Kasumi-1 (cell line): ENCODE measurements around the gene MGST3.
A peak's percentile ranks its signal among the peaks of the same experiment; 100 is the strongest.
"Not testable (repeated sequence)": the region's sequence is repeated elsewhere in the genome, so short reads cannot be mapped to it uniquely, and the experiment has no call there.

Experiments
- DNase-seq, 2 experiments: peaks; one replicate each; lab custom pipeline; 2025; lab: John Stamatoyannopoulos, UW

The MGST3 gene

DNA sequence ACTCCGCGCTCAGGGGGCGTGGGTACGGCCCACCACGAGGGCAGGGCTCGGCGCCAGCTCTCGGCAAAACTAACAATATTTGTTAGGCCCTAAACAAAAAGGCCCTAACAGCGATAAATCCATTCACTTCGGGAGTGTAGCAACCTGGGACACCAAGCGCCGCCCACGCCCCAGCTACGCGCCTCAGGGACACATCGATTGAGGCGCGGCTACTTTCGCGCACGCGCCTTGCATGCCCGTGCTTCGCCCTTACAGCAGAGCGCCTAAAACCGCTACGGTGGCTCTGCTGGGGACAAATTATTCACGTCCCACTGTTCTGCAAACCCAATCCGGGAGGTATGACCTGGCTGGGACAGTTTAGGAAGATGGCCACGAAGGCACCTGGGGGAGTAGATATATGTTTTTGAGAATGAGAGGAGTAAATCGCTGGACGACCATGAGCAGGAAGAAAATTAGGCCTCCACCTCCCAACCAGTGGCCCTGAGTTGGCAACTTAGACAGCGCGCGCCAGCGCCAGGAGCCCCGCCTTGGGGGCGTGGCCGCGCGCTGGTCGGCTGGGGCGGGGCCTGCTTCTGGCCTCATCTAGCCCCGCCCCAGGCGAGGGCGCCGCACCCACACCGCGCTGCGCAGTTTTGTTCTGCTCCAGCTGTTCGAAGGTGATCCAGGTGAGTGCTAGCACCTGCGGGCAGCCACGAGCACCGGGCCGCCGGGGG, at the start of gene MGST3:
Gene MGST3 (plus strand): TSS at position 606 of the 713 bp plus-strand sequence. CDS start 18,614 bp downstream, outside the sequence.
- peak; percentile 85 to 86 for DNase-seq

- DNase-seq, result no peak
Observed at GRCh38 chr1:165581926-165582325, 49.1 kb upstream of the MGST3 start.

DNA sequence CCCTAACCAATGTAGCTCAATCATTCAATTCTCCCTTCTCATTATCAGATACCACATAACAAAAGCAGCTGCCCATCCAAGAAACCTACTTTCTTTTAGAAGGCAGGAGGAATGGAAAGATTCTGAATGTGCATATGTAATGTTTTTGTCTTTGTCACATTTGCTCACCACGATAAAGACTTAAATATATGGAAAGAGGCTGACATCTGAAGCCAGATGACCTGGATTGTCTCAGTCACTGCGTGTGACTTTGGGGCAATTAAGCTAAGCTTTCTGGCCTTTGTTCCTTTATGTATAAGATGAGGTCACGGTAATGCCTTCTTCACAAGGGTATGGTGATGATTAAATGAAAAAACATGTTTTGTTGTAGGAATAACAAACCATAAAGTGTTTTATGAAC, 44.6 kb upstream of the MGST3 start:
- no peak for DNase-seq

GRCh38 chr1:165591391-165591790, 39.6 kb upstream of the MGST3 start:
- not testable (repeated sequence) for DNase-seq

DNA sequence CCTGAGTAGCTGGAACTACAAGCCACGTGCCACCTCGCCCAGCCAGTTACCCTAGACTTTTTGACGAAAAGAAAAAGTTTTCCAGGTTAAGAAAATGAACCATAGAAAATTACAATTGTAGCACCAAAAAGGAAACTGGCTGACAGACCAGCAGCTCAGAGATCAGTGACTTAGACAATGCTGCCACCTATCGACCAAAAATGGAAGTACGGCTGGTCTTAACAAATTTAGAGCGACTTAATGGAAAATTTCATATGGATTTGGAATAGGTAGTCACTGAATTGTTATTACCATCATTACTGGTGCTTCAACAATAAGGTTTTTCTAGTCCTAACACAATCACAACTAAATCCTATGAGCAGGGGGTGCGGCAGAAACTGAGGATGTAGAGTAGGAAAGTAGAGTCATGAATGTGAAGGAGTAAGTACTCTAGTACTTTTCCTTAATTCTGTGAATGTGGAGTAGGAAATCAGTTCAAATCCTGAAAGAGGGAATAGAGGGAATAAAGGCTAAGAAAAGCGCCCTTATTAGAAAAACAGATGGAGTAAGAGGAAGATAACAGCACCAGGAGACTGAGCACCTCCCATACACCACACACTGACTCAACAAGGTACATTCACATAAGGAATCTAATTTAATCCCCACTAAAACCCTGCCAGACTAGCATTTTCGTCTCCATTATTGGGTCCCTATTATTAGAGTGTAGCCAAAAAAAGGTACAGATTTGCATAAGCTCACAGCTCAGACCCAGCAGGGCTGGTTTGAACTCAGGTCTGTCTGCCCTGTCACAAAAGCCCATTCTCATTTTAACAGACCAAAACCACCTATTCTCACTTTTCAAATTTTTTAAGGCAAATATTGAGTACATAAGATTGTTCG, 37.9 kb upstream of the MGST3 start:
- peak; percentile 66 to 79 for DNase-seq

DNA sequence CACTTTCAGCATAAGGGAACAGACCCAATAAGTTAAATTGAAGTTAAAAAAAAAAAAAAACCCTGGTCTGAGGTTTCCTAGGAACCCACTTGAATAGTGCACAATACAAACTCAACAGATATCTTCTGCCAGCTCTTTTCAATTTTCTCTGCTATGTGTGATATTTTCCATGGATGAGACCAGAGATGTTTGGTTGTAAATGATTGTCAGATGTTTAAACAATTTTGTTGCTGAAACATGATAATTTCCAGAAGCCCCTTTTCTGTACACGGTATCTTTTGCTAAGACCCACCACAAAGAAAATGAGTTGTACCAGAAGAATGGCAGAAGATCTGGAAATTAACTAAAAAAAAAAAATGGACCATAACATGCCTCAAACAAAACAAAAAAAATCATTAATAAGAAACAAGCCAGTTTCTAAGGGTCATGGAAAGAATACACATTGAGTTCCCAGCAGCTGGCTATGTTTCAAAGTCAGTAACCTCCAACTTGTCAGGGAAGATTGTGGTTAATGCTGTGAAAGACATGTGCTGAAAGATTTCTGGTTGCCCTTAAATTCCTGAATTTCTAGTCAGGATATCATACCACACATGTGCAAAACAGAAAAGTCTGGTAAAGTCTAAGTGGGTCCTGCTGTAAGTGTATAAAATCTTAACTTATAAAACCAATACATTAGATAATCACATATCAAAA, 35.6 kb upstream of the MGST3 start:
- no peak for DNase-seq

- DNase-seq, result peak; percentile 90 to 92
Observed at GRCh38 chr1:165597883-165598675, 33.0 kb upstream of the MGST3 start.

- no peak for DNase-seq
Observed at GRCh38 chr1:165598676-165599059, 32.4 kb upstream of the MGST3 start.

DNA sequence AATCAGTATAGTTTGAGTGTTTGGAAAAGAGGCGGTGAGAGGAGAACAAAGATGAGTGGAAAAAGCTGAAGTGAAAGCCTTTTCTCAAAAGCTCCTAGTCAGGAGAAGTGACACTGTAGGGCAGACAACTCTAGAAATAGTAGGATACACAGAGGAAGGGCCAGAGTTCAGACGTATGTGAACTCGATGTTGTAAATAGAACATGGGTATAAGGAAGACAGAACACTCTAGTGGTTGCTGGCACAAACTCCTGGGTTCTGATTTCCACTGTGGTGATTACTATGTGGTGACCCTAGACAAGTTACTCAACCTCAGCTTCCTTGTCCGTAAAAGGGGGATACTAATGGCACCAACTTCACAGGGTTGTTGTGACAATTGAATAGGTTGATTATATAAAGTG, 30.2 kb upstream of the MGST3 start:
- no peak for DNase-seq

DNA sequence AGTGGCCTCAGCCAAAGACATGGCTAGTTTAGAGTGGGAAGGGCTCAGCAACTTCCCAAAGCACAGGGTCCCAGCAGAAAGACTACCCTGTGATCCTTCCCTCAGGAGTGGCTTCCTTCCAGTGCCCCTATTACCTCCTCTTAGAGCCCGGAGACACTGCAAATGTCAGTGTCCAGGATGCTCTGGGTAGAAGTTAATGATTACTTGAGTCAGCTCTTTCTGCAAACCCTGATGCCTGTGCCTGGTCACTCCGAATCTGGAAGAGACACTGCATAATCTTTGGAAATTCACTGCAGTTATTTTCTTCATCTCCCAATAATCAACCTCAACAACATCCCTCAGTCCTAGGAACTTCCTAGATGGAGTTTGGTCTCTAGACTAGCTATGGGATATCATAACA, 27.2 kb upstream of the MGST3 start:
- no peak for DNase-seq

- no peak for DNase-seq
Observed at GRCh38 chr1:165605246-165605645, 25.8 kb upstream of the MGST3 start.

DNA sequence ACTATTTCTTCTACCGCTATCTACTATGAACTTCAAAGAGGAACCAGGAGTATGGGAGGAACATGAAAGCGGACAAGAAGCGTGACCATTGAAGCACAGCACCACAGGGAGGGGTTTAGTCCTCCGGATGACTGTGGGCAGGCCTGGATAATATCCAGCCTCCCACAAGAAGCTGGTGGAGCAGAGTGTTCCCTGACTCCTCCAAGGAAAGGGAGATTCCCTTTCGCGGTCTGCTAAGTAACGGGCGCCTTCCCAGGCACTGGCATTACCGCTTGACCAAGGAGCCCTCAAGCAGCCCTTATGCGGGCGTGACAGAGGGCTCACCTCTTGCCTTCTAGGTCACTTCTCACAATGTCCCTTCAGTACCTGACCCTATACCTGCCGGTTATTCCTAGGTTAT, 24.4 kb upstream of the MGST3 start:
- DNase-seq, result not testable (repeated sequence)

- no peak for DNase-seq
Observed at GRCh38 chr1:165610866-165611265, 20.2 kb upstream of the MGST3 start.

DNA sequence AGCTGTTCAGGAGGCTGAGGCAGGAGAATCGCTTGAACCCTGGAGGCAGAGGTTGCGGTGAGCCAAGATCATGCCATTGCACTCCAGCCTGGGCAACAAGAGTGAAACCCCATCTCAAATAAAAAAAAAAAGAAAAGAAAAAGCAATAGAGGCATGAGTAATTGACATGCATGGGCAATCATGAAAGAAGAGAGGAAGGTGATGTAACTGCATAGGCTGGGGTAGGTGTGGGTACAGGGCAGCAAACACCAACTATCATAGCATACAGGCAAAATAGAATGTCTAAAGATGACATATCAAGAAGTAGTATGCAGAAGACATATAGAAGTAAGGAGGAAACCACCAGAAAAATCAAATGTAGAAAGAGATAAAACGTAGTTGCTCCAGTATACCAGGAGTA, 19.0 kb upstream of the MGST3 start:
- no peak for DNase-seq

GRCh38 chr1:165616054-165616612, 14.9 kb upstream of the MGST3 start:
- DNase-seq, result no peak

GRCh38 chr1:165616987-165617546, 14.0 kb upstream of the MGST3 start:
- DNase-seq, result no peak

- no peak for DNase-seq
Observed at GRCh38 chr1:165619647-165620151, 11.3 kb upstream of the MGST3 start.

DNA sequence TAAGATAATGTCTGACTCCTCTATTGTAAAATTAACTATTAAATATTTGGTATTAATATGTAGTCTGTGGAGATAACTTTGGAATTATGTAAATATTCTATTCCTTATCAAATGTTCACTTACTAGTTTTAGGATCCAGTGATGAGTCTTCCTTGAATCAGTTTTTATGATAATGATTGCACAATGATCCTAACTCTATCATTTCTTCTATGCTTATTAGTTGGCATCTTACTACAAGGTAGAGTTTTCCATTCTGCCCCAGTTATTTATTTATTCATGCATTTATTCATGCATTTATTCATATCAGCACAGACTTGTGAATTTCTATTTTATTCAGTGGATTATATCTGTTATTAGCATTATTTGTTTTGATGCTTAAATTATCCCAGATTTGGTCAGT, 7.4 kb upstream of the MGST3 start:
- no peak for DNase-seq

- no peak for DNase-seq
Observed at GRCh38 chr1:165624441-165624840, 6.6 kb upstream of the MGST3 start.

GRCh38 chr1:165628147-165628822, 2.7 kb upstream of the MGST3 start:
- no peak for DNase-seq
